Spinal cord (tissue), 10 donors: ENCODE measurements around the gene MADCAM1. TPM values are rescaled to one million over a fixed set of nuclear protein-coding genes. Genes with fewer than 3 reads are reported as not detected.
"Not testable (repeated sequence)": the region's sequence is repeated elsewhere in the genome, so short reads cannot be mapped to it uniquely, and the experiment has no call there.

Experiments
- DNase-seq, 6 donors: peaks; one replicate each; pipeline versions ENCODE4 v3.0.0 to v3.0.0-alpha.2; 2013 to 2015; ENCODE audit warnings: low spot score in 6 of 6, low read depth in 4 of 6
- H3K27ac ChIP-seq: one replicate; pipeline ENCODE4 v1.5.1; 2013; ENCODE audit warnings: low read depth, low read length, control low read depth
- H3K27me3 ChIP-seq: one replicate; pipeline ENCODE4 v1.6.1; 2013; ENCODE audit warnings: low read length; ENCODE audit not compliant: control insufficient read depth, insufficient read depth
- H3K36me3 ChIP-seq: one replicate; pipeline ENCODE4 v1.6.1; 2013; ENCODE audit warnings: low read length; ENCODE audit not compliant: control insufficient read depth, insufficient read depth
- H3K4me1 ChIP-seq: one replicate; pipeline ENCODE4 v1.6.1; 2013; ENCODE audit warnings: low read length; ENCODE audit not compliant: control insufficient read depth, insufficient read depth
- H3K4me3 ChIP-seq: one replicate; pipeline ENCODE4 v1.5.1; 2013; ENCODE audit warnings: low read depth, low read length, control low read depth
- H3K9me3 ChIP-seq: one replicate; pipeline ENCODE4 v1.6.1; 2013; ENCODE audit warnings: low read length; ENCODE audit not compliant: control insufficient read depth, insufficient read depth
- WGBS: methylation state at CpG from one replicate; pipeline ENCODE4 v1.1.5; 2013; ENCODE audit warnings: missing lambda C conversion rate; ENCODE audit not compliant: insufficient coverage; 5-methylcytosine and 5-hydroxymethylcytosine counted together
- polyA plus RNA-seq, 2 donors: library from polyadenylated mRNA; unstranded; fragments of 120-200 nt; gene quantifications; one replicate each; pipeline ENCODE4 v1.2.1, GENCODE V29; 2013; ENCODE audit not compliant: insufficient read length in 2 of 2
- total RNA-seq, 2 donors: library from RNA; depleted of rRNA in 1 of 2; stranded (reverse); fragments of 120-200 nt in 1 of 2; fragments of >200 nt in 1 of 2; gene quantifications; one replicate each; pipeline versions ENCODE4 v1.2.3 to v1.2.4, GENCODE V29; 2013 to 2014
- donor health status: healthy.

Gene MADCAM1
- total and polyA plus RNA-seq, 4 donors: 0.40 to 7.1 (median 4.0) TPM

DNA sequence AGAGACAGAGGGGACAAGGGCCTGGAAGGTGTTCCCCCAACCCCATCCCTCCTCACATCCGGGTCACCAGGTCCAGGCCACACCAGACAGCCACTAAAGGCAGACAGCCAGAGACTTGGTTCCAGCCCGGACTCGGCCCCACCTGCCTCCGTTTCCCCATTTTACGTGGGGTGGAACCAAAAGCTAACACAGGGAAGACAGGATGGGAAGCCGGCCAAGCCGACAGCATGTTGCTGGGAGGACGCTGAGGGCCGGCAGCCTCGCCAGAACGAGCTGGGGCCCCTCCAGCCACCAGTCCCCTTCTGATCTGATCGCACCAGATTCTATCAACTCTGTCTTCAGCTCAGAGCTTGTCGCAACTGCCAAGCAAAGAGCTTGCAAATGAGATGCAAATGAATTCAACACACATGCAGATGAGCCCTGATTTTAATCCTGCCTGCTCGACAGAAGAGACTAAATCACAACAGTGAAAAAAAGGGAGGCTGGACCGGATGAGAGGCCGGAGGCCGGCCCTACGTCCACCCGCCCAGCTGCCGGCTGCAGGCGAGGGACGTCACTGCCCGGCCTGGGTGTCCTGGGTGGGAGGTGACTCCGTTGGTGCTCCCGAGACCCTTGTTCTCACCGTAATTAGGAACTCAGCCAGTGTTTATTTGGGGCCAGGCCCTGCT, 17.9 kb upstream of the MADCAM1 start:
- no peaks in the 10 kb centered on the region for H3K36me3 ChIP-seq
- DNase-seq: peak in 2 of 6 donors; percentile 81 to 88
- no peaks in the 10 kb centered on the region for H3K27me3 ChIP-seq
- H3K4me3 ChIP-seq: no peak overlapping the region
- peaks cover 24% of the 10 kb centered on the region for H3K4me1 ChIP-seq
- no peak overlapping the region for H3K27ac ChIP-seq
- no peaks in the 10 kb centered on the region for H3K9me3 ChIP-seq
- 19% methylated on average over 23 of the region's 26 CpGs for WGBS

DNA sequence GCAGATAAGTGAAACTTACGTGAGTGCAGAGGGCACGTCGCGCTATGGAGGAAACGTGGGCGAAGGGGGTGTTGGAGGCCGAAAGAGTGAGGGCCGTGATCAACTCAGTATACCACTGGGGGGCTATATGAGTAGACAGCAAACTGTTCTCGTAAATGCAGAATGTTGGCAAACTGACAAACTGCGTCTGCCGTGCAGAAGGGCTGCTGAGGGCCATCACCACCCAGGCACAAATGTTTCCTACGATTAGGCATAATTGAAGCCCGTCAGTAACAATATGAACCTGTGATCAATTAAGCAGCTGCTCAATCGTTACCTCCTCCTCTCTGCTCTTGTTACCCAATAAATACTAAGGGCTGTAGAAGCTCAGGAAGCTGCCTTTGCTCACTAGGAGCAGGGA, 17.3 kb upstream of the MADCAM1 start:
- Histone ChIP-seq H3K27ac (no peak overlapping the region), H3K36me3 (no peaks in the 10 kb centered on the region), H3K4me1 (peaks cover 24% of the 10 kb centered on the region), H3K27me3 (no peaks in the 10 kb centered on the region), H3K9me3 (no peaks in the 10 kb centered on the region), H3K4me3 (no peak overlapping the region)
- DNase-seq: peak in 2 of 6 donors; percentile 65 to 90
- 24% methylated on average over 13 of the region's 14 CpGs for WGBS

DNA sequence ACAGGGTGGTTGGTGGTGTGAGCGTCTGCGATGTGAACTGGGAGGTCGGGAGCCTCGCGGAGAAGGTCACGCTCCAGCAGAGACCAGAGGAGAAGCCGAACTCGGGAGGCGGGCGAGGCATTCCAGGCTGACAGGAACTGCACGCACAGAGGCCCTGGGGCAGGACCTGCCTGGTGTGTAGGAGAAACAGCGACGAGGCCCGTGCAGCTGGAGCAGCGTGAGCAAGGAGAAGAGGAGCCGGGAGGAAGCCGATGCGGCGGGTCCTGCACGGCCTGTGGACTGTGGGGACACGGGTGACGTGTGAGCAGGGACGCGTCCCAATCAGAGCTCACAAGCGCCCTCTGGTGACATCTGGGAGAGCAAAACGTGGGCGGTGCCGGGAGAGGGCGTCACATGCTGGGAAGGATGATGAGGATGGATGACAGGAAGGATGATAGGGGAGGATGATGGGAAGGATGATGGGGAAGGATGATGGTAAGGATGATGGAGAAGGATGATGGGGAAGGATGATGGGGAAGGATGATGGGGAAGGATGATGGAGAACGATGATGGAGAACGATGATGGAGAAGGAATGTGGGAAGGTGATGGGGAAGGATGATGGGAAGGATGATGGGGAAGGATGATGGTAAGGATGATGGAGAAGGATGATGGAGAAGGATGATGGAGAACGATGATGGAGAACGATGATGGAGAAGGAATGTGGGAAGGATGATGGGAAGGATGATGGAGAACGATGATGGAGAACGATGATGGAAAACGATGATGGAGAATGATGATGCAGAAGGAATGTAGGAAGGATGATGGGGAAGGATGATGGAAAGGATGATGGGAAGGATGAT, 16.1 kb upstream of the MADCAM1 start:
- peak in 2 of 6 donors; percentile 76 to 88 for DNase-seq
- Histone ChIP-seq H3K27me3 (no peaks in the 10 kb centered on the region), H3K9me3 (no peaks in the 10 kb centered on the region), H3K27ac (no peak overlapping the region), H3K4me1 (peaks cover 30% of the 10 kb centered on the region), H3K4me3 (no peak overlapping the region), H3K36me3 (no peaks in the 10 kb centered on the region)
- 32% methylated on average over 36 of the region's 36 CpGs for WGBS

DNA sequence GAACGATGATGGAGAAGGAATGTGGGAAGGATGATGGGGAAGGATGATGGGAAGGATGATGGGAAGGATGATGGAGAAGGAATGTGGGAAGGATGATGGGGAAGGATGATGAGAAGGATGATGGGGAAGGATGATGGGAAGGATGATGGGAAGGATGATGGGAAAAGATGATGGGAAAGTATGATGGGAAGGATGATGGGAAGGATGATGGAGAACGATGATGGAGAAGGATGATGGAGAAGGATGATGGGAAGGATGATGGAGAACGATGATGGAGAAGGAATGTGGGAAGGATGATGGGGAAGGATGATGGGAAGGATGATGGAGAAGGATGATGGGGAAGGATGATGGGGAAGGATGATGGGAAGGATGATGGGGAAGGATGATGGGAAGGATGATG, 15.2 kb upstream of the MADCAM1 start:
- not testable (repeated sequence) for H3K9me3 ChIP-seq, H3K4me3 ChIP-seq, DNase-seq, H3K27ac ChIP-seq, H3K27me3 ChIP-seq, H3K36me3 ChIP-seq
- WGBS: 96% methylated on average over 3 of the region's 3 CpGs
- peaks cover 38% of the 10 kb centered on the region for H3K4me1 ChIP-seq

DNA sequence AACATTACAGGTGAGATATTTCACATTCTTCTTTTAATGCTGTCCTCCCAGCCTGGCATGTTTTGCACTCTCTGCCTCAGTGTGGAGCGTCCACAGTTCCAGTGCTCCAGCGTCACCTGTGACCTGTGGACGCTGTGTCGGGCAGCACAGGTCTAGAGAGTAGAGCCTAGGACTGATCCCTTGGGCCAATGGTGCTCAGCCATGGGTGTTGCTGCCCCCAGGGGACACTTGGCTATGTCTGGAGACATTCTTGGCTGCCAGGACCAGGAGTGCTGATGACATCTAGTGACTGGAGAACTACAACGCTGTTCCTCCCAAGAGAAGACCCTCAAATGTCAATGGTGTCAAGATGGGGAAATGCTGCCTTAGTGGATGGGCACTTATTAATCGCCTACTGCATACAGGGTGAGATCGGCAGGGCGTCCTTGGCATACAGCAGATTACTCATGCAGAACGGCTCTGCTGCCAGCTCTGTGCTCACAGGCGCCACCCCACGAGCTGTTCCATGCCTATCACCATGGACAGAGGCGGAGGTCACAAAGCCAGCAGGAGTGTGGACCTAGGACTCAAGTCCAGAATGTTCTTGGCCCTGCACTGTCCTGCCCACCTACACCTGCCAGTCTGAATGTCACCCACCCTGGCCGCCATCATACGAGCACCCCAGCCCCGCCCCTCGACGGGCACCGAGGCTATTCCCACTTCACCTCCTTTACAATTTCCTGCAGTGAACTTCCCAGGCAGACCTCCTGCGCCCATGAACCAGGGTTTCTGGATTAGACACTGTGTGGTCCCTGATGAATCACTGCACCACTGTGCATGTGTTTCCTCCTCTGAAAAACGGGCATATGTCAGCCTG, 13.9 kb upstream of the MADCAM1 start:
- 67% methylated on average over 19 of the region's 20 CpGs for WGBS
- Histone ChIP-seq H3K27ac (no peak overlapping the region), H3K27me3 (no peaks in the 10 kb centered on the region), H3K9me3 (no peaks in the 10 kb centered on the region), H3K4me1 (peaks cover 42% of the 10 kb centered on the region), H3K36me3 (peaks cover 2% of the 10 kb centered on the region), H3K4me3 (no peak overlapping the region)
- no peak for DNase-seq

DNA sequence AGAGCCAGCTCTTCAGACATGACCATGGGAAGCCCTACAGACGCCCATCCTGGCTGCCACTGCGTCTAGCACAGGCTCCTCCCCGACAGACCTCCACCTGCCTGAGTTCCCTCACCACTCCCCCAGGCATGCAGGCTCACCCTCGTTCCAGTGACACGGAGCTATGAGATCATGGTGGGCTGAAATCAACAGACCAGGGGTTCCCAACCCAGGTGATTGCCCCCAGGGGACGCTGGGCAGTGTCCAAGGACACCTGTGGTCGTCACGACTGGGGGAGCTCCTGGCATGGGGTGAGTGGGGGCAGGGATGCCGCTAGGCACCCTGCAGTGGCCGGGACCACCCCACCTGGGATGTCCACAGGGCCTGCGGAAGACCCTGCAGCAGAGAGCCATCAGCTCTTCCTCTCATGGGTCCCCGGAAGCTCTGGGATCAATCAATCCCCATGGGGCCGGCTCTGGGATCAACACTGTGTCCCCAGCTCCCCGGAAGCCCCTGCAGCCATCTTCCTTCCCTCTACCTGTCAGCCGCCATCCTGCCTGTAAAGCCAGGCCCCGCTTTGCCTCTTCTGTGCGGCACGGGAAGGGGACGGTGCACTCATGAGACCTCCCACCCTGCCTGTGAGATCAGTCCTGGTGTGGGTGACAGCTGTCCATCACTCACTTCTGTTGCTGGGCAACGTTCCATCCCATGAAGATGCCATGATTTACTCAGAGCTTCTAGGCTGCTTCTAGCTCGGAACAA, 12.8 kb upstream of the MADCAM1 start:
- Histone ChIP-seq H3K27ac (no peak overlapping the region), H3K4me3 (no peak overlapping the region), H3K36me3 (peaks cover 2% of the 10 kb centered on the region), H3K27me3 (no peaks in the 10 kb centered on the region), H3K9me3 (no peaks in the 10 kb centered on the region), H3K4me1 (peaks cover 40% of the 10 kb centered on the region)
- WGBS: 60% methylated on average over 20 of the region's 21 CpGs
- DNase-seq: no peak

DNA sequence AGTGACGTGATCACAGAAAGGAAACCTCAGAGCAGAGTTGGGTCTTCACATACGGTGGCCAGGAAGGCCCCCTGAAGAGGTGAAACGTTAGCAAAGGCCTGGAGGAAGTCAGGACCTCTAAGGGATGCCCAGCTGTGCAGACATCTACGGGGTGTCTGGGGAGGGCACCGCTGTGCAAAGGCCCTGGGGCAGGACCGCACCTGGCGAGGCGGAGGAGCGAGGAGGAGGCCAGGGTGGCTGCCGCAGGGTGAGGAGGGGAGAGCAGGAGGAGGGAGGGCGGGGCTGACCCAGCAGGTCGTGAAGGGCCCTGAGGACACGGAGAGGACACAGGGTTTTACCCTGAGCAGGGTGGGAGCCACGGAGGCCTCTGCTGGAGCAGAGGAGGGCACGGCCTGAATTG, 11.8 kb upstream of the MADCAM1 start:
- H3K4me1 ChIP-seq: peaks cover 34% of the 10 kb centered on the region
- H3K4me3 ChIP-seq: no peak overlapping the region
- H3K27ac ChIP-seq: no peak overlapping the region
- no peaks in the 10 kb centered on the region for H3K9me3 ChIP-seq
- no peaks in the 10 kb centered on the region for H3K27me3 ChIP-seq
- peaks cover 2% of the 10 kb centered on the region for H3K36me3 ChIP-seq
- WGBS: 73% methylated on average over 15 of the region's 15 CpGs
- no peak for DNase-seq

DNA sequence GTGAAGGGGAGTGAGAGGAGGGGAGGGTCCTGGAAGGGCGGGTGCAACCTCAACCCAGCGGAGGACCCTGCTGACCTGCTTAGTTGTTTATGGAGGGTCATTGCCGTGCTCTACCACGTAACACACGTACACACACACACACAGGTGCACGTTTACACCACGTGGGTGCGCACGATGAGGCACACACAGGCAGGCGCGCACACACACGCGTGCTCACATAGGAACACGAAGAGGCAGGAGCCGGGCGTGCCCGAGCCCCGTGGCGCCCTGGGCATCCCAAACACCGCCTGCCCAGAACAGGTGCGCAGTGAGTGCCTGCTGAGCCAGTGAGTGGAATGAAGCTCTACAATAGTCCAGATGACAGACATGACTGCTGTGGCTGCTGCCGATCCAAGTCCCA, 11.2 kb upstream of the MADCAM1 start:
- Histone ChIP-seq H3K27ac (no peak overlapping the region), H3K9me3 (no peaks in the 10 kb centered on the region), H3K4me3 (no peak overlapping the region), H3K27me3 (no peaks in the 10 kb centered on the region), H3K4me1 (peaks cover 35% of the 10 kb centered on the region), H3K36me3 (peaks cover 2% of the 10 kb centered on the region)
- WGBS: 91% methylated on average over 15 of the region's 22 CpGs
- no peak for DNase-seq
